GM12878 (cell line): Measurements from ENCODE around the gene SH3BP1. TPM values are rescaled to one million over a fixed set of nuclear protein-coding genes. Genes with fewer than 3 reads are reported as not detected.
A peak's percentile ranks its signal among the peaks of the same experiment; 100 is the strongest.

Source experiments
- ATAC-seq: fragments of 200-7000 bp; cut with Tn5 transposase; 3 replicates; pipeline ENCODE4 v1.9.1; 2020; ENCODE audit warnings: mild to moderate bottlenecking, moderate library complexity
- BruUV-seq: library from RNA; stranded (reverse); fragments of 400-500 nt; replicated peaks from 2 replicates; lab custom pipeline; 2021; lab: Mats Ljungman, UMichigan
- CTCF ChIA-PET: fragments of 300-600 bp; sonication (Branson Sonifier 250); formaldehyde crosslinking; extraction: SDS; loops from one replicate; lab custom pipeline; 2021; ENCODE audit warnings: inconsistent platforms; lab: Yijun Ruan, JAX
- POLR2A ChIA-PET: fragments of 350-600 bp; formaldehyde crosslinking; extraction: SDS; loops from one replicate; lab custom pipeline; 2021; ENCODE audit warnings: inconsistent platforms; lab: Charles Lee
- RAD21 ChIA-PET: fragments of 300-600 bp; sonication (Branson Sonifier 250); formaldehyde crosslinking; loops from one replicate; lab custom pipeline; 2023; ENCODE audit warnings: antibody characterized with exemption; ENCODE audit not compliant: unreplicated experiment; lab: Charles Lee
- SMC1A ChIA-PET: fragments of 300-600 bp; sonication (Branson Sonifier 250); formaldehyde crosslinking; loops from one replicate; lab custom pipeline; 2023; ENCODE audit not compliant: unreplicated experiment, uncharacterized antibody; lab: Charles Lee
- DNase-seq: peaks from one replicate; pipeline ENCODE4 v3.0.0-alpha.2; 2011; ENCODE audit warnings: low read depth, low spot score
- FAIRE-seq: peaks from 3 replicates; lab custom pipeline; 2011; peaks lifted over from hg19 to GRCh38; lab: Jason Lieb, UNC
- H2AFZ ChIP-seq: 2 replicates; pipeline ENCODE4 v1.6.0; 2011; ENCODE audit warnings: low read depth, low read length, control low read depth; ENCODE audit not compliant: control insufficient read depth
- H3K27ac ChIP-seq: 2 replicates; pipeline ENCODE4 v1.5.1; 2011; ENCODE audit warnings: control low read depth; ENCODE audit not compliant: control insufficient read depth, insufficient read depth
- H3K27me3 ChIP-seq, 2 experiments: replicated peaks in 1 of 2; 2 replicates each; pipeline versions ENCODE4 v1.6.0 to v1.6.1; 2011; ENCODE audit warnings: low read length in 1 of 2; ENCODE audit not compliant: control insufficient read depth in 2 of 2, insufficient read depth in 2 of 2
- H3K36me3 ChIP-seq, 2 experiments: 2 replicates each; pipeline ENCODE4 v1.5.1; 2011; ENCODE audit warnings: low read length in 1 of 2; ENCODE audit not compliant: control insufficient read depth in 2 of 2, insufficient read depth in 2 of 2
- H3K4me1 ChIP-seq: 2 replicates; pipeline ENCODE4 v1.6.1; 2011; ENCODE audit warnings: mild to moderate bottlenecking, low read length, moderate library complexity, mixed read lengths; ENCODE audit not compliant: control insufficient read depth, insufficient read depth
- H3K4me2 ChIP-seq: 2 replicates; pipeline ENCODE4 v1.6.0; 2011; ENCODE audit warnings: control low read depth; ENCODE audit not compliant: control insufficient read depth, insufficient read depth
- H3K4me3 ChIP-seq: fragments of 200-600 bp; sonication (generic); 2 replicates; pipeline ENCODE4 v1.5.1; 2016
- H3K79me2 ChIP-seq: 2 replicates; pipeline ENCODE4 v1.6.0; 2011; ENCODE audit warnings: low read length; ENCODE audit not compliant: control insufficient read depth, insufficient read depth
- H3K9ac ChIP-seq: 2 replicates; pipeline ENCODE4 v1.8.0; 2011; ENCODE audit warnings: low read length, control low read depth, mixed read lengths; ENCODE audit not compliant: control insufficient read depth, insufficient read depth
- H3K9me3 ChIP-seq: replicated peaks from 3 replicates; pipeline ENCODE4 v1.5.1; 2011; ENCODE audit warnings: mild to moderate bottlenecking, low read length; ENCODE audit not compliant: control insufficient read depth, insufficient read depth
- H4K20me1 ChIP-seq: 2 replicates; pipeline ENCODE4 v1.6.0; 2011; ENCODE audit not compliant: control insufficient read depth, insufficient read depth
- BHLHE40 ChIP-seq, 2 experiments: fragments of 450-650 bp in 1 of 2; IDR thresholded peaks; 2 replicates each; pipeline ENCODE4 v1.6.1; 2011 to 2017; ENCODE audit warnings: low read depth in 2 of 2, borderline replicate concordance in 1 of 2, improper control_type of control experiment in 1 of 2, low read length in 1 of 2, mild to moderate bottlenecking in 1 of 2
- CHD4 ChIP-seq: fragments of 200-600 bp; sonication (generic); IDR thresholded peaks from 2 replicates; pipeline ENCODE4 v1.6.1; 2016; ENCODE audit warnings: mild to moderate bottlenecking
- ETV6 ChIP-seq, 2 experiments: fragments of 450-650 bp in 1 of 2; IDR thresholded peaks in 1 of 2; conservative IDR thresholded peaks in 1 of 2; 2 replicates each; pipeline ENCODE4 v1.6.1; 2014; ENCODE audit warnings: antibody characterized with exemption in 1 of 2, borderline replicate concordance in 1 of 2, low read depth in 1 of 2, mild to moderate bottlenecking in 1 of 2, moderate library complexity in 1 of 2
- HDAC6 ChIP-seq: fragments of 200-600 bp; sonication (generic); IDR thresholded peaks from one replicate; pipeline ENCODE4 v1.8.0; 2017; ENCODE audit warnings: antibody characterized with exemption; ENCODE audit not compliant: unreplicated experiment
- IKZF2 ChIP-seq, 2 experiments: fragments of 450-650 bp; IDR thresholded peaks; 2 replicates each; pipeline ENCODE4 v1.6.1; 2017; ENCODE audit warnings: mild to moderate bottlenecking in 2 of 2, moderate library complexity in 2 of 2
- JUND ChIP-seq: IDR thresholded peaks from 2 replicates; pipeline ENCODE4 v1.6.1; 2012; ENCODE audit warnings: low read depth, mild to moderate bottlenecking, low read length, improper control_type of control experiment, moderate library complexity
- MYB ChIP-seq: fragments of 150-350 bp; IDR thresholded peaks from 2 replicates; pipeline ENCODE4 v1.6.1; 2014; ENCODE audit warnings: mild to moderate bottlenecking, low read depth, low read length, borderline replicate concordance
- NFIC ChIP-seq: IDR thresholded peaks from 2 replicates; pipeline ENCODE4 v1.6.1; 2012; ENCODE audit warnings: low read depth, mild to moderate bottlenecking, inconsistent platforms, low read length, moderate library complexity
- NFYA ChIP-seq: IDR thresholded peaks from 2 replicates; pipeline ENCODE4 v1.6.1; 2011; ENCODE audit warnings: low read depth, mild to moderate bottlenecking, low read length, improper control_type of control experiment, borderline replicate concordance
- NR2F1 ChIP-seq: fragments of 450-650 bp; conservative IDR thresholded peaks from 2 replicates; pipeline ENCODE4 v1.6.1; 2017; ENCODE audit warnings: mild to moderate bottlenecking
- SMARCA5 ChIP-seq: fragments of 450-650 bp; IDR thresholded peaks from 2 replicates; pipeline ENCODE4 v1.6.1; 2017; ENCODE audit warnings: mild to moderate bottlenecking
- ZBED1 ChIP-seq: IDR thresholded peaks from 2 replicates; pipeline ENCODE4 v1.6.1; 2016; ENCODE audit warnings: borderline replicate concordance
- WGBS: methylation state at CpG from one replicate; pipeline ENCODE4 v1.1.6; 2016; ENCODE audit warnings: low lambda C conversion rate; ENCODE audit not compliant: insufficient replicate concordance, insufficient coverage; ENCODE audit errors: missing lambda C conversion rate; 5-methylcytosine and 5-hydroxymethylcytosine counted together
- in situ Hi-C: fragments of 300-500 bp; cut with MboI; formaldehyde crosslinking; loops from 9 replicates; pipeline ENCODE4 v1.14.3; 2018; ENCODE audit warnings: mixed read lengths
- intact Hi-C: fragments of 100-400 bp; cut with micrococcal nuclease; formaldehyde crosslinking; loops from one replicate; pipeline ENCODE4 v1.14.2; 2022; ENCODE audit not compliant: unreplicated experiment
- polyA plus RNA-seq, 11 experiments: library from polyadenylated mRNA; depleted of rRNA in 4 of 11; unstranded in 6 of 11; stranded (reverse) in 5 of 11; fragments of >200 nt; fragmentation: Nextera tagmentation in 4 of 11; fragmentation: Illumina TruSeq in 1 of 11; extraction: Ambion mirVana in 4 of 11; extraction: Trizol in 1 of 11; gene quantifications; 1 replicate in 1 of 11; 2 replicates in 10 of 11; pipeline versions ENCODE4 v1.2.1 to v1.2.3, GENCODE V29; 2011 to 2016; ENCODE audit warnings: inconsistent platforms in 2 of 11, missing spikeins in 2 of 11, low read depth in 1 of 11
- total RNA-seq, 4 experiments: library from RNA; depleted of rRNA in 3 of 4; stranded (reverse); fragments of >200 nt in 3 of 4; fragmentation: Illumina TruSeq in 1 of 4; extraction: Trizol in 1 of 4; gene quantifications; 2 replicates each; pipeline versions ENCODE4 v1.2.1 to v1.2.3, GENCODE V29; 2013 to 2021
- TF ChIP-seq, protein P1 (sequence below): IDR thresholded peaks from 2 replicates; pipeline ENCODE4 v1.6.1; 2012; ENCODE audit warnings: low read depth, low read length, improper control_type of control experiment
- TF ChIP-seq, protein P2 (sequence below): fragments of 150-350 bp; IDR thresholded peaks from 2 replicates; pipeline ENCODE4 v1.6.1; 2016; ENCODE audit warnings: low read depth, low read length

Gene SH3BP1
- total and polyA plus RNA-seq, 10 of the 15 experiments (the other 5 are each of a cell fraction or from before 2014, with no cell fraction given), result 0.29 to 70.5 (median 22.5) TPM

DNA sequence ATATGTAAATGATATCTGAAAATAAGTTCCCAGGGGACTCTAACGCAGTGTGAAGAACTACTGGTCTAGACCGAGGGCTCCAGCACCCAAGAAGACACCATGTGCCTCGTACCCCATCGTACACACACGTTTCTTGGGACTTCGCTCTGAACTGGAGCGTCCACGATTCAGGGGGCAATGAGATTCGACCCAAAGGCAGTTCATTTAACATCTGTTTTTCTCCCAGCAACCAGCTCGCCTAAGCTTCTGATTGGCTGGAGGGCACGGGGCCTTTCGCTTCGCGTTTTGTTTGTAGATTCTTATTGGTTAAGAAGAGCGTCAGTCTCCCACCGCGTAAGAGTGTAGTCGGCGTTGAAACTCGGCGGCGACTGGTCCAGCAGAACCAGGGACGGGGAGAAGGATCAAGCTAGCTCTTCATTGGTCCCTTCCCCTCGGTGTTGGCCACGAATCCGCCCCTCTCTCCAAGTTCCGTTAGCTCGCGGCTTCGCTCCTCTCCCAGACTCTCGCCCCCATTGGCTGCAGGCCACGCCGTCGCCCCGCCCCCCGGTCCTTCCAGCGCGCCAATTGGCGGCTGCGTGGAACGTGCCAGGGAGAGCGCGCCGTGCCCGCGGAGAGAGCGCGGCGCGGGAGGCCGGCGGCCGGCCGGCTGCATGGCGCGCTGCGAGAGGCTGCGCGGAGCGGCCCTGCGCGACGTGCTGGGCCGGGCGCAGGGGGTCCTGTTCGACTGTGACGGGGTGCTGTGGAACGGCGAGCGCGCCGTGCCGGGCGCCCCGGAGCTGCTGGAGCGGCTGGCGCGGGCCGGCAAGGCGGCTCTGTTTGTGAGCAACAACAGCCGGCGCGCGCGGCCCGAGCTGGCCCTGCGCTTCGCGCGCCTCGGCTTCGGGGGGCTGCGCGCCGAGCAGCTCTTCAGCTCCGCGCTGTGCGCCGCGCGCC lies 18.9 kb downstream of the SH3BP1 start, which contains the start of gene PDXP:
Gene PDXP, plus strand, starts transcription at position 591 of the 933 bp plus-strand sequence. Its CDS starts 60 bp downstream, at position 651.
- Histone ChIP-seq H3K4me3 (peak within 1 kb of the TSS; percentile 82), H3K9me3 (no peaks in the 10 kb centered on the region), H3K27ac (peak within 1 kb of the TSS; percentile 64), H3K4me2 (peak within 1 kb of the TSS; percentile 96), H3K4me1 (peaks cover 12% of the 10 kb centered on the region), H3K79me2 (peaks cover 43% of the 10 kb centered on the region), H3K9ac (peak within 1 kb of the TSS; percentile 70), H3K27me3 (no peaks in the 10 kb centered on the region), H2AFZ (peak within 1 kb of the TSS; percentile 96), H4K20me1 (no peaks in the 10 kb centered on the region), H3K36me3 (peaks cover 0 to 2% of the 10 kb centered on the region in 2 experiments; a peak in 2 of 4 replicates)
- peak; percentile 99 for DNase-seq
- ATAC-seq, result peak; percentile 95
- ChIA-PET POLR2A (interaction anchor here (0.6 to 9.6 kb wide), 20 partner anchors 11 to 296 kb away, joined by 3 to 209 read pairs (median 5); partner anchors contain the start of genes ANKRD54, GCAT, GGA1 and LGALS1), RAD21 (interaction anchor here (0.8 to 9.1 kb wide), 16 partner anchors 10 to 159 kb away, joined by 3 to 173 read pairs (median 5); partner anchors contain the start of genes GCAT, GGA1, LGALS1 and NOL12), SMC1A (interaction anchor here (0.6 to 7.9 kb wide), 15 partner anchors 9 to 204 kb away, joined by 3 to 157 read pairs (median 7); partner anchors contain the start of genes ANKRD54, GCAT, GGA1 and LGALS1), CTCF (interaction anchor here (0.6 to 11.7 kb wide), 14 partner anchors 18 to 1489 kb away, joined by 3 to 414 read pairs (median 8); partner anchors contain the start of genes GGA1, LGALS1, NOL12 and SH3BP1)
- FAIRE-seq, result peak; percentile 100
- no TSS peak for BruUV-seq
- in situ Hi-C loops (no loop called here), intact Hi-C loops (no loop called here)
- under 1% methylated on average over 101 of the region's 101 CpGs for WGBS
- TF ChIP-seq CHD4 (no peak), IKZF2 (IDR thresholded peaks at IDR 0.05) (no peak), HDAC6 (peak; percentile 84), ETV6 (conservative IDR thresholded peaks at IDR 0.05 in 1 of 2, IDR thresholded peaks at IDR 0.05 in 1 of 2; ENCODE audit: borderline replicate concordance in 1 of 2, low read depth in 1 of 2) (no peak), MYB (no peak), JUND (no peak), ZBED1 (no peak), NR2F1 (peak; percentile 89), SMARCA5 (no peak; the same call in 1 of the 2 replicates), NFYA (peak; percentile 70), BHLHE40 (IDR thresholded peaks at IDR 0.05; ENCODE audit: borderline replicate concordance in 1 of 2, low read depth in 2 of 2, low read length in 1 of 2) (peak; percentile 98 to 100), NFIC (no peak)
- TF ChIP-seq, protein P1, sequence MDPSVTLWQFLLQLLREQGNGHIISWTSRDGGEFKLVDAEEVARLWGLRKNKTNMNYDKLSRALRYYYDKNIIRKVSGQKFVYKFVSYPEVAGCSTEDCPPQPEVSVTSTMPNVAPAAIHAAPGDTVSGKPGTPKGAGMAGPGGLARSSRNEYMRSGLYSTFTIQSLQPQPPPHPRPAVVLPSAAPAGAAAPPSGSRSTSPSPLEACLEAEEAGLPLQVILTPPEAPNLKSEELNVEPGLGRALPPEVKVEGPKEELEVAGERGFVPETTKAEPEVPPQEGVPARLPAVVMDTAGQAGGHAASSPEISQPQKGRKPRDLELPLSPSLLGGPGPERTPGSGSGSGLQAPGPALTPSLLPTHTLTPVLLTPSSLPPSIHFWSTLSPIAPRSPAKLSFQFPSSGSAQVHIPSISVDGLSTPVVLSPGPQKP, result no peak
- TF ChIP-seq, protein P2, sequence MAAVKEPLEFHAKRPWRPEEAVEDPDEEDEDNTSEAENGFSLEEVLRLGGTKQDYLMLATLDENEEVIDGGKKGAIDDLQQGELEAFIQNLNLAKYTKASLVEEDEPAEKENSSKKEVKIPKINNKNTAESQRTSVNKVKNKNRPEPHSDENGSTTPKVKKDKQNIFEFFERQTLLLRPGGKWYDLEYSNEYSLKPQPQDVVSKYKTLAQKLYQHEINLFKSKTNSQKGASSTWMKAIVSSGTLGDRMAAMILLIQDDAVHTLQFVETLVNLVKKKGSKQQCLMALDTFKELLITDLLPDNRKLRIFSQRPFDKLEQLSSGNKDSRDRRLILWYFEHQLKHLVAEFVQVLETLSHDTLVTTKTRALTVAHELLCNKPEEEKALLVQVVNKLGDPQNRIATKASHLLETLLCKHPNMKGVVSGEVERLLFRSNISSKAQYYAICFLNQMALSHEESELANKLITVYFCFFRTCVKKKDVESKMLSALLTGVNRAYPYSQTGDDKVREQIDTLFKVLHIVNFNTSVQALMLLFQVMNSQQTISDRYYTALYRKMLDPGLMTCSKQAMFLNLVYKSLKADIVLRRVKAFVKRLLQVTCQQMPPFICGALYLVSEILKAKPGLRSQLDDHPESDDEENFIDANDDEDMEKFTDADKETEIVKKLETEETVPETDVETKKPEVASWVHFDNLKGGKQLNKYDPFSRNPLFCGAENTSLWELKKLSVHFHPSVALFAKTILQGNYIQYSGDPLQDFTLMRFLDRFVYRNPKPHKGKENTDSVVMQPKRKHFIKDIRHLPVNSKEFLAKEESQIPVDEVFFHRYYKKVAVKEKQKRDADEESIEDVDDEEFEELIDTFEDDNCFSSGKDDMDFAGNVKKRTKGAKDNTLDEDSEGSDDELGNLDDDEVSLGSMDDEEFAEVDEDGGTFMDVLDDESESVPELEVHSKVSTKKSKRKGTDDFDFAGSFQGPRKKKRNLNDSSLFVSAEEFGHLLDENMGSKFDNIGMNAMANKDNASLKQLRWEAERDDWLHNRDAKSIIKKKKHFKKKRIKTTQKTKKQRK, result peak; percentile 83
